Medulla oblongata (tissue), 1 donor: Measurements from ENCODE around the gene WNK2.

ENCODE experiments used
- DNase-seq: peaks from one replicate; pipeline ENCODE4 v3.0.0-alpha.2; 2015; ENCODE audit errors: extremely low spot score

WNK2 gene

GRCh38 chr9:93295031-93295430 is 111.1 kb downstream of the WNK2 start:
- DNase-seq, result peak; percentile 25

- no peak for DNase-seq
These were observed 111.6 kb downstream of the WNK2 start for GRCh38 chr9:93295456-93296076.

GRCh38 chr9:93296889-93297480 is 113.0 kb downstream of the WNK2 start:
- DNase-seq, result no peak

GRCh38 chr9:93297659-93298497 is 113.9 kb downstream of the WNK2 start:
- DNase-seq, result no peak

GRCh38 chr9:93298498-93299417 is 114.8 kb downstream of the WNK2 start:
- no peak for DNase-seq

- peak; percentile 32 for DNase-seq
These were observed 115.7 kb downstream of the WNK2 start for GRCh38 chr9:93299418-93300174.

GRCh38 chr9:93300175-93300572 is 116.2 kb downstream of the WNK2 start:
- no peak for DNase-seq

- peak; percentile 59 for DNase-seq
These were observed 116.7 kb downstream of the WNK2 start for GRCh38 chr9:93300585-93301081.

GRCh38 chr9:93301291-93301811 is 117.4 kb downstream of the WNK2 start:
- DNase-seq, result no peak

- no peak for DNase-seq
These were observed 118.1 kb downstream of the WNK2 start for GRCh38 chr9:93301911-93302541.

- DNase-seq, result peak; percentile 54
These were observed 118.8 kb downstream of the WNK2 start for GRCh38 chr9:93302586-93303257.

- DNase-seq, result no peak
These were observed 119.4 kb downstream of the WNK2 start for GRCh38 chr9:93303258-93303771.

- DNase-seq, result no peak
These were observed 120.1 kb downstream of the WNK2 start for GRCh38 chr9:93303806-93304573.

GRCh38 chr9:93304574-93305496 is 120.9 kb downstream of the WNK2 start:
- DNase-seq, result peak; percentile 84

- peak; percentile 46 for DNase-seq
These were observed 121.6 kb downstream of the WNK2 start for GRCh38 chr9:93305497-93306020.

- no peak for DNase-seq
These were observed 122.1 kb downstream of the WNK2 start for GRCh38 chr9:93306081-93306480.

- DNase-seq, result no peak
These were observed 122.7 kb downstream of the WNK2 start for GRCh38 chr9:93306579-93307091.
